Measurements from ENCODE around the gene TM4SF5. TPM values are rescaled to one million over a fixed set of nuclear protein-coding genes. Genes with fewer than 3 reads are reported as not detected.

TM4SF5 gene
- total RNA-seq, 1 experiment from 2014 or later, result not detected

- no peaks in the 10 kb centered on the region for H3K27me3 ChIP-seq (ENCODE audit: insufficient read depth, low read length)
- no TSS peak for BruUV-seq (replicated peaks)
These were observed 19.0 kb downstream of the TM4SF5 start for GRCh38 chr17:4790705-4791088.

More at GRCh38 chr17:4790705-4791088, 19.0 kb downstream of the TM4SF5 start:
- Histone ChIP-seq H3K4me3 (replicated peaks in 1 of 2; ENCODE audit: low read depth in 1 of 2, low read length in 2 of 2) (peak overlapping the region; percentile 61 to 66), H3K9me2 (ENCODE audit: insufficient read depth) (no peaks in the 10 kb centered on the region), H3K79me2 (ENCODE audit: insufficient read depth, low read length) (peaks cover 8% of the 10 kb centered on the region; the same call in 1 of the 2 replicates), H3K9ac (ENCODE audit: low read length) (peak overlapping the region; percentile 79), H3K36me3 (ENCODE audit: control insufficient read depth in 1 of 2, insufficient read depth in 2 of 2, low read length in 2 of 2) (no peaks in the 10 kb centered on the region), H3K4me2 (ENCODE audit: low read length) (peak overlapping the region; percentile 92), H3K9me3 (ENCODE audit: control insufficient read depth in 1 of 2, insufficient read depth in 1 of 2, low read depth in 1 of 2, low read length in 2 of 2) (no peaks in the 10 kb centered on the region), H2AFZ (ENCODE audit: low read depth, low read length, poor library complexity, severe bottlenecking) (peak overlapping the region; percentile 81), H3K27ac (ENCODE audit: low read depth, low read length) (peak overlapping the region; percentile 98), H3K4me1 (ENCODE audit: control insufficient read depth in 1 of 2, insufficient read depth in 2 of 2, low read length in 2 of 2) (peaks cover 25 to 42% of the 10 kb centered on the region in 2 experiments), H4K20me1 (ENCODE audit: insufficient read depth) (no peaks in the 10 kb centered on the region)
- DNase-seq (ENCODE audit: low read depth, low spot score) (no peak), ATAC-seq (no peak)
- RAD21 ChIA-PET (ENCODE audit: low non-redundant PET in 1 of 2, low total read pairs in 2 of 2, uncharacterized antibody in 2 of 2, unreplicated experiment in 2 of 2), result interaction anchor here (1.4 to 1.5 kb wide), 2 partner anchors 60 to 80 kb away, joined by 4 to 6 read pairs; partner anchors contain the start of genes ARRB2 (in 1 of the 2) and MED11 (in 1 of the 2)
- intact Hi-C loops (cut with micrococcal nuclease), result loop anchor here (2.0 kb wide), 1 partner anchor 60 kb away; the partner anchor contains the start of gene MED11
- POLR2A ChIA-PET, result interaction anchor here (0.7 to 1.3 kb wide), 4 partner anchors 16 to 177 kb away, joined by 3 to 5 read pairs (median 3); partner anchors contain the start of genes PLD2 and SPAG7
- CTCF ChIA-PET, result interaction anchor here (0.7 to 3.6 kb wide), 17 partner anchors 12 to 224 kb away, joined by 3 to 19 read pairs (median 4); partner anchors contain the start of genes ARRB2, CHRNE, MED11 and PLD2
- TF ChIP-seq YY1 (IDR thresholded peaks at IDR 0.05; ENCODE audit: extremely low read depth, insufficient replicate concordance, low read depth, low read length) (no peak), MAX (IDR thresholded peaks at IDR 0.05) (no peak), EGR1 (IDR thresholded peaks at IDR 0.05; ENCODE audit: low read depth) (no peak), RAD21 (IDR thresholded peaks at IDR 0.05; ENCODE audit: low read depth) (no peak), FOSL1 (IDR thresholded peaks at IDR 0.05; ENCODE audit: low read depth) (no peak), ZNF274 (IDR thresholded peaks at IDR 0.05; ENCODE audit: low read depth, low read length) (no peak), CBX3 (IDR thresholded peaks at IDR 0.05; ENCODE audit: low read depth) (no peak), CEBPB (IDR thresholded peaks at IDR 0.05; ENCODE audit: low read depth) (no peak), ZBTB33 (IDR thresholded peaks at IDR 0.05; ENCODE audit: extremely low read depth, insufficient replicate concordance, low read length) (no peak), SIN3A (IDR thresholded peaks at IDR 0.05; ENCODE audit: low read depth) (no peak)
